GM21360 (cell line): ENCODE results near the gene MRC1.
"Not testable (repeated sequence)": the region's sequence is repeated elsewhere in the genome, so short reads cannot be mapped to it uniquely, and the experiment has no call there.

Source experiments
- ATAC-seq: cut with Tn5 transposase; IDR thresholded peaks from one replicate; pipeline ENCODE4 v1.9.1; 2021; ENCODE audit warnings: mild to moderate bottlenecking, moderate library complexity; ENCODE audit not compliant: unreplicated experiment

Gene MRC1

DNA sequence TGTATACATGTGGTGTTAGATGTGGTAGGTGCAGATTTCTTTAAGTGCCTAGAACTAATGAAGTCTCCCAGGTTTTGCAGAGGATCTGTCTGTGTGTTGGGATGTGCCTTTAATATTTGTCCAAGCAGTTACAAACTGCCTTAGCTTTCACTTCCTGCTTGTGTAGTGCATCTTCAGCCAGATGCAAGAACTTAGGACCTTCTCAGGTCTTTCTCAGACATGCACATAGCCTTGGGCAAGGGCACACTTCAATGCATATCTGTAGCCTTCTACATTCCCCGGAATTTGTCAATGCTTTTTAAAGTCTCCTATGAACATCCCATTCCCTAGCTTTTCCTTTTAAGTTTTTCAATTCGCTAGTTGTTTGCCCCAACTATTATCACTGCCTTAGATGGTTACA lies 95.4 kb downstream of the MRC1 start:
- ATAC-seq = no peak

GRCh38 chr10:17905491-17905890 lies 96.3 kb downstream of the MRC1 start:
- no peak for ATAC-seq

DNA sequence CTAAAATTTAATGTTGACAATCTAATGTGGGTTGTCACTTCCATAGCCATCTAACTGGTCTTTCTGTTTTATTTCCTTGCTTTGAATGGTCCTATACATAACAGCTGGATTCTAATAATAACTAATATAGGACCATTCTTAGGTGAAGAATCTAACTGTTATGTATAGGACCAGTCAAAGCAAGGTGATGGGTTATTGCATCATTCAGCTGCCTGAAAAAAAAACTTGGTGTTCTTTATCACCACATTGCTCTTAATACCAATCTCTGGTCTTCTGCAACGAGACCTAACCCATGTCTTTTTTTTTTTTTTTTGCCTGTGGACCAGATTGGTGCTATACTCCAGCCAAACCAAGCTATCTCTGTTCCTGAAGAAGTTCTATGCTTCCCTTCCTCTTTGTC lies 96.9 kb downstream of the MRC1 start:
- no peak for ATAC-seq

DNA sequence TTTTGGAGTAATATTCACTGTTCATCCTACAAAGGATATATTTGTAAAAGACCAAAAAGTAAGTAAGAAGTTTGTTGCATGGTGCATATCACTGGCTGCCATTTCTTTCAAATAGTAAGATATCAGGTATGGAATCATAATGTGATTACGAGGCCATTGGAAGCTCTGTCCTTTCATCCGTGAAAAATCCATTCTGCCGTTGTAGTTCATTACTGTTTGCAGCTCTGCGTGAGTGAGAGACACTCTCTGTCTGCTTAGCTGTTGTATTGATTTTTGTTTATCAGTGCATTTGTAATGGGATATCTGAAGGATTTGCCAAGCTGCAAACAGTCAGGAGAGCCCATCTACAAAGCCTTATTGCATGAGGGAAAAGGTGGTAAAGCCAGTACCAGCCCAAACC lies 98.5 kb downstream of the MRC1 start:
- ATAC-seq = no peak

- no peak for ATAC-seq
These were observed 101.1 kb downstream of the MRC1 start for GRCh38 chr10:17910125-17910789.

DNA sequence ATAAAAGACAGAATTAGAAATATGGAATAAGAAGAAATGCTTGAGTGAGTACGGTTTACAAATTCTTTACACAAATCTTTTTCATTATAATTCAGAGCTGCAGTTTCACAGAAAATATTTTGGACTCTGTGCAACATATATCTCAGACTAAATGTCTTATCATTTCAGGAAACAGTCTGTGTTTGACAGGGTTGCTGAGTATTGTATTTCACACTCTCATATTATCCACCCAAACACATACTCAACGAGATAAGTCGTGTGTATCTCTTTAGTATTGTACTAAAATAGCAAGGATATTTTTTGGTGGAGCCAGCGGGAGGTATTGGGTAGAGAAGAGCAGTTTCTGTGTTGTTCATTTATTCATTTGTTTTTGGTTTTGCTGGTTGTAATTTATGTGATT lies 103.6 kb downstream of the MRC1 start:
- ATAC-seq = no peak

- no peak for ATAC-seq
These were observed 104.5 kb downstream of the MRC1 start for GRCh38 chr10:17913604-17914003.

DNA sequence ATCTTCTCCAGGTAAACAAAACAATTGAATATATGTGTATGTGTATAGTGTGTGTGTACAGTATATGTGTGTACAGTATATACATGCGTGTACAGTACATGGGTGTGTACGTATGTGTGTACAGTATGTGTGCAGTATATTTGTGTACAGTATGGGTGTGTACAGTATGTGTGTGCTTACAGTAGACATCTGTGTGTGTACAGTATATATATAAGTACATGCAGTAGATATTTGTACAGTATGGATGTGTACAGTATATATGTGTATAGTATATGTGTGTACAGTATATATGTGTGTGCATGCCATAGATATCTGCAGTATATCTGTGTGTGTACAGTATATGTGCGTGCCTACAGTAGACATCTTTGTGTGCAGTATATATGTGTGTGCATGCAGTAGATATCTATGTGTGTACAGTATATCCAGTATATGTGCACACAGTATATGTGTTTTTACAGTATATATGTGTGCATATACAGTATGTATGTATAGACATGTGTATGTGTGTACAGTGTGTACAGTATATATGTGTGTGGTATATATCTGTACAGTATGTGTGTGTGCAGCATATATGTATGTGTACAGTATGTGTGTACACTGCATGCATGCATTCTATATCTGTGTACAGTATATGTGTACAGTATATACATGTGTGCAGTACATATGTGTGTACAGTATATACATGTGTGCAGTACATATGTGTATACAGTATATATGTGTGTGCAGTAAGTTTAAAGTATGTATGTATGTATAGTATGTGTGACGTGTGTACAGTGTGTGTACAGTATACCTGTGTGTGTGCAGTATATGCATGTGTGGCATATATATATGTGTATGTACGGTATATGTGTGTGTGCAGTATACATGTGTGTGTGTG lies 105.3 kb downstream of the MRC1 start:
- ATAC-seq = no peak

DNA sequence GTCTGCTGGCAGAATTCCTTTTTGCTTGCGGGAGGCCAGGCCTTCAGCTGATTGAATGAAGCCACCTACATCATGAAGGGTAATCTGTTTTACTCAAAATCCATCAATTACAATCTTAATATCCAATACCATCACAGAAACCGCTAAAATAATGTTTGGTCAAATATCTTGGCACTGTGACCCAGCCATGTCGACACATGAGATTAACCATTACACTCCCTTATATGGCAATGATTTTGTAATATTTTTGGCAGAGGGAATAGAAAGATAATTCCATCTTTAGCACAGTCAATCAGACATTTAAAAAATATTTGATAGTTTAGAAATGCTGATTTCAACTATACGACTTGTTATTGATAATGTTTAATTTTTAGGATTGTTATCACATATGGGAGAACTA lies 106.0 kb downstream of the MRC1 start:
- ATAC-seq = no peak

DNA sequence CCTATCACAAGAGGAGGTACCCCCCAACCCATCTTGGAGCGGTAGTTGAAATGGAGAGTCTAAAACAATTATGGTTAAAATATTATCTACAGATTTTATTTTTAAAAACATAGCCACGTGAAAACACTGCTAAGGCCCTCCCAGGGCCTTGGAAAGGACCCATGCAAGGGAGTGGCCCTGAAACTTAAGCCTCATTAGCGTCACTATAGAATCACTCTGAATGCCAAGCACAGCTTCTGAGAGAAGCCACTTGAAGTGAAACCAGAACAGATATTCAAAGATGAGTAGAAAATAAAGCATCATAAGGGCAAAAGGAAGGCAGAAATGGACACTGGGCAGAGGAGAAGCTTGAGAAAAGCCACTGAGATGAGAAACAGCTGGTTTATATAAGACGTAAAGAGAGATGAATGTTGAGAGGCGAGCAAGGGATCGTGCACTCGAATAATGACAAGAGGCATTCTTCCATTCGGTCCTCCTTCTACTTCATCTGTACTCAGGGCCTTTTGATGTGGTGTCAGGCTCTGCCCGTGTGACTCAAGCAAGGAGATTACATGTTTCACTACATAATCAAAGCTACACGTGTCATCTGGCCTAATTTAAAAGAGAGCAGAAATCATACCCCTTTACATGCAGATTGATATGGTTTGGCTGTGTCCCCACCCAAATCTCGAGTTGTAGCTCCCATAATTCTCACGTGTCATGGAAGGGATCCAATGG lies 109.2 kb downstream of the MRC1 start:
- no peak for ATAC-seq

DNA sequence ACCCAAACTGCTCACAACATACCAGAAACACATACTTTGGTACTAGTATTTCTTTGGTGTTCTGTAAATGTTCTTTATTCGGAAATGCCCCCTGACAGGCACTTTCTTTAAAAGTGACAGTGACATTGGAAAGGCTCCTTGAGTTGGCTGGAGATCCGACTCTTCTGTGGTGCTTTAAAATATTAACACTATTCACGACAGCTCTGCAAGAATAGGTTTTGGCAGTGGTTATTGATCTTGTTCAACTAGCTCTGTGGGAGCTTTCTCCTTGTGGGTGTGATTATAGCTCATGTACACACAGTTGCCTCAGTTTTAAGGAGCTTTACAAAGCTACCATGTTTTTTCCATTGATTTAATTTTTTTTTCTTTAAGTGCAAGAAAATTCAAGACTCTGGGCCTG lies 112.2 kb downstream of the MRC1 start:
- no peak for ATAC-seq

- ATAC-seq = no peak
These were observed 114.6 kb downstream of the MRC1 start for GRCh38 chr10:17923728-17924127.

GRCh38 chr10:17943033-17943745 lies 134.0 kb downstream of the MRC1 start:
- no peak for ATAC-seq

DNA sequence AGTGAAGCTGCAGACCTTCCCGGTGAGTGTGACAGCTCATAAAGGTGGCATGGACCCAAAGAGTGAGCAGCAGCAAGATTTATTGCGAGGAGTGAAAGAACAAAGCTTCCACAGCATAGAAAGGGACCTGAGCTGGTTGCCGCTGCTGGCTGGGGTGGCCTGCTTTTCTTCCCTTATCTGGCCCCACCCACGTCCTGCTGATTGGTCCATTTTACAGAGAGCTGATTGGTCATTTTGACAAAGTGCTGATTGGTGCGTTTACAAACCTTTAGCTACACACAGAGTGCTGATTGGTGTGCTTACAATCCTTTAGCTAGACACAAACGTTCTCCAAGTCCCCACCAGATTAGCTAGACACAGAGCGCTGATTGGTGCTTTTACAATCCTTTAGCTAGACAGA lies 141.1 kb downstream of the MRC1 start:
- ATAC-seq = not testable (repeated sequence)

DNA sequence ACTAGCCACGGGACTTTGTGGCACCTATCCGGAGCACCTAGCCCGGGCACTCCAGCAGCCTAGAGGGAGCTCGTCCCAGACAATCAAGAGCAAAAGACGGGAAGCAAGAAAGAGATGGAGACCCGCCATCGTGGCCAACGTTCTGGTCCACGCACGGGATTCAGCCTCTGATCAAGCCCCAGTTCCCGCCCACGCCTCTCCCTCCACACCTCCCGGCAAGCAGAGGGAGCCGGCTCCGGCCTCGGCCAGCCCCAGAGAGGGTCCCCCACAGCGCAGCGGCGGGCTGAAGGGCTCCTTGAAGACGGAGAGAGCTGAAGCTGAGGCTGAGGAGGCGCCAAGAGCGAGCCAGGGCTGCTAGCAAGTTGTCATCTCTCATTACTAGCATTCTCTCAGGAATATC lies 141.6 kb downstream of the MRC1 start:
- ATAC-seq = no peak

DNA sequence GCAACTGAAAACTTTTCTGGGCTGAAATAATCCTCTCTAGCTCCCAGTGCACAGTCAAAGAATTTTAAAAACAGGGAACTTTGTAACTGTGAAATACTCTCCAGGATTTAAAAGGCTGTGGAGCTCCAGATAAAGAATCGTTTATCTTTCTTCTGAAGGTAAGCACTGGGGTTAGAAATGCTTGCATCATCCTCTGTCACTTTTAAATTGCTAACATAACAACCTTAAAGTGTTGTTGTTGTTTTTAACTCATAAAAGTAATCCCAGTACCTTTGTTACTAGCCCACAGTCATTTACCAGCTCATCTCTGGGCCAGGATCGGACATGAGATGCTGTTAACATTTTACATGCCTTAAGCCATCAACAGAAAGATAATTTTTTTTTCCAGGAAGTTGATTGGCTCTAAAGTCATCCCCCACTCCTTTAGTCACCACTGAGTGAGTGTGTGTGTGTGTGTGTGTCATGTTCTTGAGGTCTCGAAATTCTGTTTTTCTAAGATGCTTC lies 142.8 kb downstream of the MRC1 start, which contains the start of gene SLC39A12:
Gene SLC39A12 (plus strand): TSS at position 51 of the 504 bp plus-strand sequence. CDS start 1,359 bp downstream, outside the sequence.
- ATAC-seq = no peak

DNA sequence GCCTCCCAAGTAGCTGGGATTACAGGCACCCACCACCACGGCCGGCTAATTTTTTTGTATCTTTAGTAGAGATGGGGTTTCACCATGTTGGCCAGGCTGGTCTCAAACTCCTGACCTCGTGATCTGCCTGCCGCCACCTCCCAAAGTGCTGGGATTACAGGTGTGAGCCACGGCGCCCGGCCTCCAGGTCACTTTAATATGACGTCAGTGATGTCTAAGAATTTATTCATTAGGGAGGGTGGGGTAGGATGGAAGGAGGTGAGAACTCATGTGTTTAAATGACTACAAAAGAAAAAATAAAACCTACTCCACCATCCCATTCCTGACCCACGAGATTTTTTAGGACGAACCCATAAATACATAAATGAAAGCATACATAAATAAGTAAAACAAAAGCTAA lies 145.2 kb downstream of the MRC1 start:
- not testable (repeated sequence) for ATAC-seq

DNA sequence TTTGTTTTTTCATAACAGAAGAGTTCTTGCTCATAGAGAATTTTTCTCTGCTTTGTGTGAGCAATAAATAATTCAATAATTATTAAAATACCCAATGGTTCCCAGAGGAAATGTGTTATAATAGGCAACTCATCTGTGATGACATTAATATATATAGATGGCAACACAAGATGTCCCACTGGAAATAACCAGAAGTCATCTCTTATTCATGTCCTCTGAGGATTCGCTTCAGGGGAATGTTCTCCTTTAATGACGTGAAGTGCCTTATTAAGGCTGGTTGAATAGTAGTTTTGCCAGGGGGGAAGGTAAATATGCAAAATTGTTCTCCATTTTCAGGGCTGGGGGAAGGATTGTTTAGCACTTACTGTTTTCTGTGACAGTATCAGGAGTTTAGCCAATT lies 145.7 kb downstream of the MRC1 start:
- ATAC-seq = no peak

- no peak for ATAC-seq
These were observed 148.9 kb downstream of the MRC1 start for GRCh38 chr10:17958049-17958448.

GRCh38 chr10:17959870-17960269 lies 150.7 kb downstream of the MRC1 start:
- ATAC-seq = no peak
